OCI-LY1 (cell line): Measurements from ENCODE around the gene PGF.

Experiments used
- EZH2 ChIP-seq: fragments of 200-600 bp; sonication (generic), shearing (Covaris generic); IDR thresholded peaks from 2 replicates; pipeline ENCODE4 v1.8.0; 2017; ENCODE audit warnings: borderline replicate concordance, mixed run types, mild to moderate bottlenecking, antibody characterized with exemption, low read length, moderate library complexity, mixed read lengths
- TF ChIP-seq, protein P1 (sequence below): fragments of 200-600 bp; sonication (generic), shearing (Covaris generic); IDR thresholded peaks from 2 replicates; pipeline ENCODE4 v1.5.1; 2017; ENCODE audit warnings: mild to moderate bottlenecking, antibody characterized with exemption, low read length, moderate library complexity, mixed read lengths

DNA sequence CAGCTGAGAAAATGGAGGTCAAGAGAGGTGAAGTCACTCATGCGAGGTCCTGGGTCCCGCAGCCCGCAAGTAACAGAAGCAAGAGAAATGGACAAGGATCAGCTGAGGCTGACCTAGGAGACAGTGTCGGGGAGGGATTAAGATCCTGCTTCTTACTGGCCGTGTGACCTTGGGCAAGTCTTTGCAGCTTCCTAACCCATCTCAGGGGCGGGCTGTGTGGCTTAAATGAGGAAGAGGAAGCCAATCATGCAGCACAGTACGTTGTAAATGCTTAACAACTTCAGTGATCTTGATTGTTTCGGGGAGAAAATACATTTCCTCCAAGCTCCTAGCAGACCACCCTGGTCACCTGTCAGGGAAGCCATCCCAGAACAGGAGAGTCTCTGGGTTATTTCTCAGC lies 7.1 kb upstream of the PGF start:
- TF ChIP-seq, protein P1, sequence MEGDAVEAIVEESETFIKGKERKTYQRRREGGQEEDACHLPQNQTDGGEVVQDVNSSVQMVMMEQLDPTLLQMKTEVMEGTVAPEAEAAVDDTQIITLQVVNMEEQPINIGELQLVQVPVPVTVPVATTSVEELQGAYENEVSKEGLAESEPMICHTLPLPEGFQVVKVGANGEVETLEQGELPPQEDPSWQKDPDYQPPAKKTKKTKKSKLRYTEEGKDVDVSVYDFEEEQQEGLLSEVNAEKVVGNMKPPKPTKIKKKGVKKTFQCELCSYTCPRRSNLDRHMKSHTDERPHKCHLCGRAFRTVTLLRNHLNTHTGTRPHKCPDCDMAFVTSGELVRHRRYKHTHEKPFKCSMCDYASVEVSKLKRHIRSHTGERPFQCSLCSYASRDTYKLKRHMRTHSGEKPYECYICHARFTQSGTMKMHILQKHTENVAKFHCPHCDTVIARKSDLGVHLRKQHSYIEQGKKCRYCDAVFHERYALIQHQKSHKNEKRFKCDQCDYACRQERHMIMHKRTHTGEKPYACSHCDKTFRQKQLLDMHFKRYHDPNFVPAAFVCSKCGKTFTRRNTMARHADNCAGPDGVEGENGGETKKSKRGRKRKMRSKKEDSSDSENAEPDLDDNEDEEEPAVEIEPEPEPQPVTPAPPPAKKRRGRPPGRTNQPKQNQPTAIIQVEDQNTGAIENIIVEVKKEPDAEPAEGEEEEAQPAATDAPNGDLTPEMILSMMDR = no peak
- TF ChIP-seq EZH2 = no peak
